Measurements from ENCODE around the gene FNTB. TPM values are rescaled to one million over a fixed set of nuclear protein-coding genes. Genes with fewer than 3 reads are reported as not detected.

FNTB gene
- total and polyA plus RNA-seq, 2 donors, result 6.6 to 9.5 TPM

- 99% methylated on average over 8 of the region's 8 CpGs for WGBS
- Histone ChIP-seq H3K9me3 (ENCODE audit: control insufficient read depth in 2 of 2, insufficient read depth in 1 of 2, low read length in 1 of 2) (no peaks in the 10 kb centered on the region), H3K4me1 (ENCODE audit: control insufficient read depth in 2 of 2, insufficient read depth in 2 of 2, low read length in 2 of 2) (peaks cover 0 to 11% of the 10 kb centered on the region in 2 donors), H3K36me3 (ENCODE audit: control insufficient read depth in 2 of 2, insufficient read depth in 2 of 2, low read length in 1 of 2) (peaks cover 23 to 37% of the 10 kb centered on the region in 2 donors), H3K27ac (ENCODE audit: low read depth in 1 of 2, low read length in 1 of 2) (no peak overlapping the region), H3K27me3 (ENCODE audit: control insufficient read depth in 2 of 2, insufficient read depth in 1 of 2, low read length in 1 of 2) (no peaks in the 10 kb centered on the region), H3K4me3 (ENCODE audit: low read length in 2 of 2) (no peak overlapping the region)
- no peak for DNase-seq (ENCODE audit: low read depth in 6 of 9, low spot score in 9 of 9)
Measured at GRCh38 chr14:64951291-64951690, 35.4 kb upstream of the FNTB start.

- Histone ChIP-seq H3K27me3 (ENCODE audit: control insufficient read depth in 2 of 2, insufficient read depth in 1 of 2, low read length in 1 of 2) (no peaks in the 10 kb centered on the region), H3K4me1 (ENCODE audit: control insufficient read depth in 2 of 2, insufficient read depth in 2 of 2, low read length in 2 of 2) (peaks cover 0 to 8% of the 10 kb centered on the region in 2 donors), H3K9me3 (ENCODE audit: control insufficient read depth in 2 of 2, insufficient read depth in 1 of 2, low read length in 1 of 2) (no peaks in the 10 kb centered on the region), H3K27ac (ENCODE audit: low read depth in 1 of 2, low read length in 1 of 2) (no peak overlapping the region), H3K4me3 (ENCODE audit: low read length in 2 of 2) (no peak overlapping the region), H3K36me3 (ENCODE audit: control insufficient read depth in 2 of 2, insufficient read depth in 2 of 2, low read length in 1 of 2) (peaks cover 25 to 37% of the 10 kb centered on the region in 2 donors)
- no peak for DNase-seq (ENCODE audit: low read depth in 6 of 9, low spot score in 9 of 9)
Measured at GRCh38 chr14:64951724-64952123, 35.0 kb upstream of the FNTB start.

- no peak overlapping the region for H3K4me3 ChIP-seq (ENCODE audit: low read length in 2 of 2)
- 85% methylated on average over 7 of the region's 7 CpGs for WGBS
- no peaks in the 10 kb centered on the region for H3K9me3 ChIP-seq (ENCODE audit: control insufficient read depth in 2 of 2, insufficient read depth in 1 of 2, low read length in 1 of 2)
- H3K27ac ChIP-seq (ENCODE audit: low read depth in 1 of 2, low read length in 1 of 2), result no peak overlapping the region
- no peak for DNase-seq (ENCODE audit: low read depth in 6 of 9, low spot score in 9 of 9)
- H3K27me3 ChIP-seq (ENCODE audit: control insufficient read depth in 2 of 2, insufficient read depth in 1 of 2, low read length in 1 of 2), result no peaks in the 10 kb centered on the region
- H3K36me3 ChIP-seq (ENCODE audit: control insufficient read depth in 2 of 2, insufficient read depth in 2 of 2, low read length in 1 of 2), result peaks cover 24 to 36% of the 10 kb centered on the region in 2 donors
- no peaks in the 10 kb centered on the region for H3K4me1 ChIP-seq (ENCODE audit: control insufficient read depth in 2 of 2, insufficient read depth in 2 of 2, low read length in 2 of 2)
Measured at GRCh38 chr14:64952598-64953309, 33.9 kb upstream of the FNTB start.

GRCh38 chr14:64953310-64953654, 33.4 kb upstream of the FNTB start:
- Histone ChIP-seq H3K4me1 (ENCODE audit: control insufficient read depth in 2 of 2, insufficient read depth in 2 of 2, low read length in 2 of 2) (no peaks in the 10 kb centered on the region), H3K27ac (ENCODE audit: low read depth in 1 of 2, low read length in 1 of 2) (no peak overlapping the region), H3K36me3 (ENCODE audit: control insufficient read depth in 2 of 2, insufficient read depth in 2 of 2, low read length in 1 of 2) (peaks cover 21 to 31% of the 10 kb centered on the region in 2 donors), H3K27me3 (ENCODE audit: control insufficient read depth in 2 of 2, insufficient read depth in 1 of 2, low read length in 1 of 2) (no peaks in the 10 kb centered on the region), H3K4me3 (ENCODE audit: low read length in 2 of 2) (no peak overlapping the region), H3K9me3 (ENCODE audit: control insufficient read depth in 2 of 2, insufficient read depth in 1 of 2, low read length in 1 of 2) (no peaks in the 10 kb centered on the region)
- WGBS, result 96% methylated on average over 8 of the region's 8 CpGs
- no peak for DNase-seq (ENCODE audit: low read depth in 6 of 9, low spot score in 9 of 9)

DNA sequence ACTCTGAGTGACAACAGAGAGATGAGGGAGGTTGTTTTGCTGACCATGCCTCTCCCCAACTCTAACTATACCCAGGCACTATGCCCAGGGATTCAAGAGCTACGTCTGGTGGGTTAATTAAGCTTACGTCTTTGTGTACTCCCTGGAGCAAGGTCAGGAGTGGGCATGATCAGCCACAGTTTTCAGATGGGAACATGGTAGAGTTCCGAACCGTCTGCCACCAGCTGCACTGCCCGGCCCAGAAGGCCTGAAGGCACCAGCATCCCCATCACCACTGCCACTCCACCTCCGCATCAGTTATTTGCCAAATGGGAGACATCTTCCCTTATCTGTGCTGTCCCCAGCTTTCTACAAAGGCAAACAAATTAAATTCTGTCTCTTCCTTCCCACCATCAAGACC, 33.0 kb upstream of the FNTB start:
- Histone ChIP-seq H3K4me3 (ENCODE audit: low read length in 2 of 2) (no peak overlapping the region), H3K9me3 (ENCODE audit: control insufficient read depth in 2 of 2, insufficient read depth in 1 of 2, low read length in 1 of 2) (no peaks in the 10 kb centered on the region), H3K36me3 (ENCODE audit: control insufficient read depth in 2 of 2, insufficient read depth in 2 of 2, low read length in 1 of 2) (peaks cover 18 to 27% of the 10 kb centered on the region in 2 donors), H3K4me1 (ENCODE audit: control insufficient read depth in 2 of 2, insufficient read depth in 2 of 2, low read length in 2 of 2) (no peaks in the 10 kb centered on the region), H3K27ac (ENCODE audit: low read depth in 1 of 2, low read length in 1 of 2) (no peak overlapping the region), H3K27me3 (ENCODE audit: control insufficient read depth in 2 of 2, insufficient read depth in 1 of 2, low read length in 1 of 2) (no peaks in the 10 kb centered on the region)
- no peak for DNase-seq (ENCODE audit: low read depth in 6 of 9, low spot score in 9 of 9)
- WGBS, result 98% methylated on average over 6 of the region's 6 CpGs

- no peaks in the 10 kb centered on the region for H3K27me3 ChIP-seq (ENCODE audit: control insufficient read depth in 2 of 2, insufficient read depth in 1 of 2, low read length in 1 of 2)
- no peak overlapping the region for H3K27ac ChIP-seq (ENCODE audit: low read depth in 1 of 2, low read length in 1 of 2)
- WGBS, result 98% methylated on average over 9 of the region's 9 CpGs
- H3K4me3 ChIP-seq (ENCODE audit: low read length in 2 of 2), result no peak overlapping the region
- H3K9me3 ChIP-seq (ENCODE audit: control insufficient read depth in 2 of 2, insufficient read depth in 1 of 2, low read length in 1 of 2), result no peaks in the 10 kb centered on the region
- DNase-seq (ENCODE audit: low read depth in 6 of 9, low spot score in 9 of 9), result no peak
- peaks cover 15 to 27% of the 10 kb centered on the region in 2 donors for H3K36me3 ChIP-seq (ENCODE audit: control insufficient read depth in 2 of 2, insufficient read depth in 2 of 2, low read length in 1 of 2)
- no peaks in the 10 kb centered on the region for H3K4me1 ChIP-seq (ENCODE audit: control insufficient read depth in 2 of 2, insufficient read depth in 2 of 2, low read length in 2 of 2)
Measured at GRCh38 chr14:64954491-64955240, 32.0 kb upstream of the FNTB start.

GRCh38 chr14:64955297-64955696, 31.4 kb upstream of the FNTB start:
- Histone ChIP-seq H3K36me3 (ENCODE audit: control insufficient read depth in 2 of 2, insufficient read depth in 2 of 2, low read length in 1 of 2) (peaks cover 15 to 24% of the 10 kb centered on the region in 2 donors), H3K27me3 (ENCODE audit: control insufficient read depth in 2 of 2, insufficient read depth in 1 of 2, low read length in 1 of 2) (no peaks in the 10 kb centered on the region), H3K4me3 (ENCODE audit: low read length in 2 of 2) (no peak overlapping the region), H3K4me1 (ENCODE audit: control insufficient read depth in 2 of 2, insufficient read depth in 2 of 2, low read length in 2 of 2) (peaks cover 0 to 2% of the 10 kb centered on the region in 2 donors), H3K27ac (ENCODE audit: low read depth in 1 of 2, low read length in 1 of 2) (no peak overlapping the region), H3K9me3 (ENCODE audit: control insufficient read depth in 2 of 2, insufficient read depth in 1 of 2, low read length in 1 of 2) (no peaks in the 10 kb centered on the region)
- 98% methylated on average over 6 of the region's 6 CpGs for WGBS
- no peak for DNase-seq (ENCODE audit: low read depth in 6 of 9, low spot score in 9 of 9)

DNA sequence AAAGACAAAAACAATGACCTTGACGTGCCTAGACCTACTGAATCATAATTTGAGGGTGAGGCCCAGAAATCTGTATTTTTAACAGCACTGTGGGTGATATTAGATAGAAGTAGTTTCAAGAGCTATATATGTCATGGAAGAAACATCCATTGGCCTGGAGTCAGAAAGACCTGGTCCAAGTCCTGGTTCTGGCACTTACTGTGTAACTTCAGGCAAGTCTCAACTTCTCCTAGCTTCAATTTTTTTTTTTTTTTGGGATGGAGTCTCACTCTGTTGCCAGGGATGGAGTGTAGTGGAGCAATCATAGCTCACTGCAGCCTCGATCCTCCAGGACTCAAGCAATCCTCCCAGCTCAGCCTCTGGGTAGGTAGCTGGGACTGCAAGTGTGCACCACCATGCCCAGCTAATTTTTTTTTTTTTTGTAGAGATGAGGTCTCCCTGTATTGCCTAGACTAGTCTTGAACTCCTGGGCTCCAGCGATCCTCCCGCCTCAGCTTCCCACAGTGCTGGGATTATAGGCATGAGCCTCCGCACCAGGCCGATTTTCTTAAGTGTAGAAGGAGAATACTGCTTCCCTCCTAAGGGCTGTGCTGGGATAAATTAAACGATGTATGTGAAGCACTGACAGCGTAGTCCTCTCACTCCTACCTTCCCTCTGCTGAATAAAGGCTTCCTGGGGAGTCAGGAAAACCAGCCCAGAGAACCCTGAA, 29.8 kb upstream of the FNTB start:
- DNase-seq (ENCODE audit: low read depth in 6 of 9, low spot score in 9 of 9), result no peak
- no peak overlapping the region for H3K27ac ChIP-seq (ENCODE audit: low read depth in 1 of 2, low read length in 1 of 2)
- peaks cover 9 to 12% of the 10 kb centered on the region in 2 donors for H3K36me3 ChIP-seq (ENCODE audit: control insufficient read depth in 2 of 2, insufficient read depth in 2 of 2, low read length in 1 of 2)
- no peak overlapping the region for H3K4me3 ChIP-seq (ENCODE audit: low read length in 2 of 2)
- peaks cover 2 to 7% of the 10 kb centered on the region in 2 donors for H3K4me1 ChIP-seq (ENCODE audit: control insufficient read depth in 2 of 2, insufficient read depth in 2 of 2, low read length in 2 of 2)
- H3K27me3 ChIP-seq (ENCODE audit: control insufficient read depth in 2 of 2, insufficient read depth in 1 of 2, low read length in 1 of 2), result no peaks in the 10 kb centered on the region
- H3K9me3 ChIP-seq (ENCODE audit: control insufficient read depth in 2 of 2, insufficient read depth in 1 of 2, low read length in 1 of 2), result no peaks in the 10 kb centered on the region
- WGBS, result 90% methylated on average over 8 of the region's 8 CpGs

- 100% methylated on average over 2 of the region's 2 CpGs for WGBS
- H3K4me1 ChIP-seq (ENCODE audit: control insufficient read depth in 2 of 2, insufficient read depth in 2 of 2, low read length in 2 of 2), result peaks cover 2 to 7% of the 10 kb centered on the region in 2 donors
Measured at GRCh38 chr14:64958201-64958600, 28.5 kb upstream of the FNTB start.

More at GRCh38 chr14:64958201-64958600, 28.5 kb upstream of the FNTB start:
- Histone ChIP-seq H3K27ac (ENCODE audit: low read depth in 1 of 2, low read length in 1 of 2) (no peak overlapping the region), H3K27me3 (ENCODE audit: control insufficient read depth in 2 of 2, insufficient read depth in 1 of 2, low read length in 1 of 2) (no peaks in the 10 kb centered on the region), H3K9me3 (ENCODE audit: control insufficient read depth in 2 of 2, insufficient read depth in 1 of 2, low read length in 1 of 2) (no peaks in the 10 kb centered on the region), H3K4me3 (ENCODE audit: low read length in 2 of 2) (no peak overlapping the region), H3K36me3 (ENCODE audit: control insufficient read depth in 2 of 2, insufficient read depth in 2 of 2, low read length in 1 of 2) (peaks cover 6 to 12% of the 10 kb centered on the region in 2 donors)
- no peak for DNase-seq (ENCODE audit: low read depth in 6 of 9, low spot score in 9 of 9)

All from thymus (tissue), 11 donors.